K562 (cell line): ENCODE data around the gene UBR7. TPM values are rescaled to one million over a fixed set of nuclear protein-coding genes. Genes with fewer than 3 reads are reported as not detected.

Experiments
- BRF1 ChIP-seq: IDR thresholded peaks from 3 replicates; pipeline ENCODE4 v1.6.1; 2011; ENCODE audit warnings: borderline replicate concordance, mild to moderate bottlenecking; ENCODE audit not compliant: insufficient read length; ENCODE audit errors: extremely low read depth
- CBX1 ChIP-seq: sonication (generic); IDR thresholded peaks from 2 replicates; pipeline ENCODE4 v1.6.1; 2016; ENCODE audit warnings: antibody characterized with exemption, low read depth, mild to moderate bottlenecking
- ESRRA ChIP-seq: fragments of 450-650 bp; IDR thresholded peaks from 2 replicates; pipeline ENCODE4 v1.6.1; 2014; ENCODE audit warnings: low read depth, mild to moderate bottlenecking, moderate library complexity, borderline replicate concordance
- ESRRB ChIP-seq: fragments of 250-450 bp; sonication (Bioruptor Pico); IDR thresholded peaks from 2 replicates; pipeline ENCODE4 v1.5.0; 2020; ENCODE audit warnings: mild to moderate bottlenecking, moderate library complexity, borderline replicate concordance
- GTF3C2 ChIP-seq: IDR thresholded peaks from 3 replicates; pipeline ENCODE4 v1.6.1; 2011; ENCODE audit warnings: borderline replicate concordance, mild to moderate bottlenecking, moderate library complexity; ENCODE audit not compliant: insufficient read length; ENCODE audit errors: extremely low read depth
- KAT2B ChIP-seq: IDR thresholded peaks from one replicate; pipeline ENCODE4 v1.6.1; 2012; ENCODE audit warnings: low read depth, mild to moderate bottlenecking, control low read depth, inconsistent platforms, low read length, moderate library complexity
- MBD1 ChIP-seq: fragments of 250-450 bp; sonication (Bioruptor Pico); IDR thresholded peaks from 2 replicates; pipeline ENCODE4 v1.8.0; 2022; ENCODE audit warnings: inconsistent platforms
- MEIS2 ChIP-seq: fragments of 450-650 bp; IDR thresholded peaks from 2 replicates; pipeline ENCODE4 v1.6.1; 2014; ENCODE audit warnings: mild to moderate bottlenecking; ENCODE audit not compliant: partially characterized antibody
- MTA3 ChIP-seq: fragments of 450-650 bp; formaldehyde crosslinking; IDR thresholded peaks from 2 replicates; pipeline ENCODE4 v1.6.1; 2017; ENCODE audit warnings: mild to moderate bottlenecking, borderline replicate concordance
- NR3C1 ChIP-seq: sonication (generic); formaldehyde crosslinking; IDR thresholded peaks from 2 replicates; pipeline ENCODE4 v1.8.1; 2022; ENCODE audit warnings: missing genetic modification reagents
- PPARD ChIP-seq: fragments of 250-450 bp; sonication (Bioruptor Pico); IDR thresholded peaks from 2 replicates; pipeline ENCODE4 v1.8.0; 2022; ENCODE audit warnings: inconsistent platforms, mild to moderate bottlenecking, moderate library complexity
- RAD51 ChIP-seq: fragments of 450-650 bp; IDR thresholded peaks from 2 replicates; pipeline ENCODE4 v1.7.1; 2016; ENCODE audit warnings: low read depth, mild to moderate bottlenecking, borderline replicate concordance
- RUNX1 ChIP-seq: sonication (generic); IDR thresholded peaks from 2 replicates; pipeline ENCODE4 v1.6.1; 2016; ENCODE audit warnings: antibody characterized with exemption, low read depth
- SP1 ChIP-seq: sonication (generic); formaldehyde crosslinking; IDR thresholded peaks from 2 replicates; pipeline ENCODE4 v1.8.1; 2022; ENCODE audit warnings: mild to moderate bottlenecking, missing genetic modification reagents
- TAF15 ChIP-seq: fragments of 200-400 bp; formaldehyde crosslinking; IDR thresholded peaks from 2 replicates; pipeline ENCODE4 v1.6.1; 2017; ENCODE audit warnings: mild to moderate bottlenecking, low read depth, low read length, moderate library complexity
- TCF3 ChIP-seq: sonication (generic); formaldehyde crosslinking; IDR thresholded peaks from 2 replicates; pipeline ENCODE4 v1.4.0; 2020; ENCODE audit warnings: mild to moderate bottlenecking, missing genetic modification reagents
- TFAM ChIP-seq: fragments of 250-450 bp; sonication (Bioruptor Pico); conservative IDR thresholded peaks from 2 replicates; pipeline ENCODE4 v1.5.0; 2021; ENCODE audit warnings: mild to moderate bottlenecking, moderate library complexity
- TRIM28 ChIP-seq: fragments of 450-650 bp; IDR thresholded peaks from 2 replicates; pipeline ENCODE4 v1.6.1; 2017
- USF2 ChIP-seq: sonication (generic); formaldehyde crosslinking; IDR thresholded peaks from 2 replicates; pipeline ENCODE4 v1.5.0; 2020; ENCODE audit warnings: missing genetic modification reagents
- ZNF143 ChIP-seq: sonication (generic); formaldehyde crosslinking; IDR thresholded peaks from 2 replicates; pipeline ENCODE4 v1.9.0; 2022; ENCODE audit warnings: mild to moderate bottlenecking, missing genetic modification reagents
- ZNF184 ChIP-seq: sonication (generic); formaldehyde crosslinking; IDR thresholded peaks from 2 replicates; pipeline ENCODE4 v1.5.0; 2020; ENCODE audit warnings: missing genetic modification reagents
- ZNF224 ChIP-seq: sonication (generic); formaldehyde crosslinking; IDR thresholded peaks from 2 replicates; pipeline ENCODE4 v1.8.0; 2022; ENCODE audit warnings: mild to moderate bottlenecking, missing genetic modification reagents
- ZNF436 ChIP-seq: fragments of 250-450, 450-650 bp; sonication (Bioruptor Pico); formaldehyde crosslinking; IDR thresholded peaks from 2 replicates; pipeline ENCODE4 v1.7.0; 2020; ENCODE audit warnings: mild to moderate bottlenecking
- ZNF584 ChIP-seq: fragments of 200-800 bp; sonication (Bioruptor generic); IDR thresholded peaks from 2 replicates; pipeline ENCODE4 v1.6.1; 2016; ENCODE audit warnings: low read depth, mild to moderate bottlenecking, missing genetic modification characterization, missing compliant biosample characterization
- polyA plus RNA-seq, 8 experiments: library from polyadenylated mRNA; depleted of rRNA in 4 of 8; stranded (reverse) in 5 of 8; unstranded in 3 of 8; fragments of >200 nt; fragmentation: Nextera tagmentation in 2 of 8; fragmentation: Illumina TruSeq in 1 of 8; extraction: Ambion mirVana in 2 of 8; extraction: Trizol in 1 of 8; gene quantifications; 2 replicates each; pipeline versions ENCODE4 v1.2.1 to v1.2.3, GENCODE V29; 2011 to 2014; ENCODE audit warnings: inconsistent platforms in 1 of 8, missing spikeins in 1 of 8
- total RNA-seq, 7 experiments: library from RNA; depleted of rRNA in 6 of 7; stranded (reverse); fragments of >200 nt in 6 of 7; fragmentation: Illumina TruSeq in 2 of 7; extraction: Trizol in 2 of 7; gene quantifications; 2 replicates each; pipeline versions ENCODE4 v1.2.1 to v1.2.3, GENCODE V29; 2011 to 2021; ENCODE audit warnings: low replicate concordance in 1 of 7

Gene UBR7
- total and polyA plus RNA-seq, 9 of the 15 experiments (the other 6 are each of a cell fraction or from before 2014, with no cell fraction given) = 12.5 to 63.0 (median 34.4) TPM

GRCh38 chr14:93184391-93185348 lies 22.4 kb upstream of the UBR7 start, which contains the start of the genes LYSET and MOAP1 (continued):
- TF ChIP-seq KAT2B = no peak
- no peak for TF ChIP-seq ZNF584 (CRISPR knock-in tag)
- TF ChIP-seq SP1 (CRISPR knock-in tag) = no peak
- TF ChIP-seq CBX1 = no peak
- TF ChIP-seq ZNF436 (CRISPR knock-in tag) = no peak
- no peak for TF ChIP-seq BRF1
- no peak for TF ChIP-seq ZNF143 (CRISPR knock-in tag)
- TF ChIP-seq ZNF224 (CRISPR knock-in tag) = no peak
- no peak for TF ChIP-seq MBD1
- no peak for TF ChIP-seq ESRRB (CRISPR knock-in tag)
- no peak for TF ChIP-seq MTA3
- TF ChIP-seq PPARD (CRISPR knock-in tag) = no peak
- TF ChIP-seq TRIM28 = no peak
- TF ChIP-seq TCF3 = no peak
- TF ChIP-seq ZNF184 (CRISPR knock-in tag) = no peak
- no peak for TF ChIP-seq RAD51
- no peak for TF ChIP-seq NR3C1 (CRISPR knock-in tag)
- TF ChIP-seq MEIS2 = no peak
- no peak for TF ChIP-seq TAF15
- TF ChIP-seq TFAM (CRISPR knock-in tag) = no peak
- TF ChIP-seq GTF3C2 = no peak
- no peak for TF ChIP-seq ESRRA
- no peak; the same call in 1 of the 2 replicates for TF ChIP-seq USF2 (CRISPR knock-in tag)
- no peak for TF ChIP-seq RUNX1
